ENCODE measurements around the gene CASP8.

CASP8 gene

DNA sequence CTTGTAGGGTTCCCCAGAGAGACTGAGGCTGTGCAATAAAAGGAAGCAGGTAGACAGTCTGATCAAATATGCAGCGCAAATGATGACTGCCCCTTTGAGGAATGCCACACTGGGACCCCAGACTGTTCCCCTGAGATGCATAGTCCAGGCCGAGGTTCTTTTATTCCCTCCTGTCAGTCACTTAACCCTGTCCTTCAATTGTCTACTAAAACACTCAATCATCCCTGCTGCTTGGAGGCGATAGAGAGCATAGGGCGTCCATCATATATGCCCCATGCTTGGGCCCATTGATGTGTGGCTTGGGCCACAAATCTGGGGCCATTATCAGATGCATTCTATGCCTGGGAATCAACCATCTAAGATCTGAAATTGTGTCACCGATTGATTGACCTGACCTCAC lies 15.5 kb upstream of the CASP8 start:
- DNase-seq, result no peak

DNA sequence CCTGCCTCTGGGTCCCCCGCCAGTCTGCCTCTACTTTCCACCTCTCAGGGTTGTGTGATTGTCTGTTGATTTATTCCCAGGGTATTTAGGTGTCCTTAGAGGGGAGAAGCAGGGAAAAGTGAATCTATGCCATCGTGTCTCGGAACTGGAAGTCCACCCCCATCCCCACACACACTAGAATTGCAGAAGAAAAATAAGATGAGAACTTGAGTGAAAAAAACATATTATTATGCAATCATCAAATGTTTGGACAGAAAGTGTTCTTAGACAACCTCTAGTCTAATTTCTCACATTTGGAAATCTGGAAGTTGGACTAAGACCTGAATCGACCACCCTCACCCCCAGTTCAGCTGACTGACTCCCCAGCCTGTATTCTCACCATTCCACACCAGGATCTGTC lies 14.1 kb upstream of the CASP8 start:
- DNase-seq, result no peak

DNA sequence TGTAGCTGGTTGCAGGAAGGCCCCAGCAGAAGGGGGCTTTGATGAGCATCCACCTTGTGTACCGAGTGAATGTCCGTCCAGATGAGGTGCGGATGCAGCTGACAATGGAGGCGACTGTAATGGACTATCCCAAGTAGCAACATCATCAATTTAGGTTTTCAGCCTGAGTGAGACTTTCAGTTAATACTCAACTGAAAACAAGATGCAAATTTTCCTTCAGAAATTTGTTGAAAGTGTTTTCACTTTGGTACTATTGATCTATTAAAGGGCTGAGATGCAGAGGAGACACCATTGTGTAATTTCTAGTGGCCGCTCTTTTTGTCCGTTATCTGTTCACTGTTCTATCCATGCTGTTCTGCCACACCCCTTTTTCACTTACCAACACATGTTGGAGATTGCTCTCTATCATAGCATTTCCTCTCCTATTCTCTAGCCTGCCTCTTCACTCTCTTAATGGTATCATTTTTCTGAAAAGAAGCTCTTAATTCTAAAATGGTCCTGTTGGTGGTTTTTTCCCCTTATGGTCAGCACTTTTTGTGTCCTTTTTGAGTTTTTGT lies 12.0 kb upstream of the CASP8 start:
- no peak for DNase-seq

DNA sequence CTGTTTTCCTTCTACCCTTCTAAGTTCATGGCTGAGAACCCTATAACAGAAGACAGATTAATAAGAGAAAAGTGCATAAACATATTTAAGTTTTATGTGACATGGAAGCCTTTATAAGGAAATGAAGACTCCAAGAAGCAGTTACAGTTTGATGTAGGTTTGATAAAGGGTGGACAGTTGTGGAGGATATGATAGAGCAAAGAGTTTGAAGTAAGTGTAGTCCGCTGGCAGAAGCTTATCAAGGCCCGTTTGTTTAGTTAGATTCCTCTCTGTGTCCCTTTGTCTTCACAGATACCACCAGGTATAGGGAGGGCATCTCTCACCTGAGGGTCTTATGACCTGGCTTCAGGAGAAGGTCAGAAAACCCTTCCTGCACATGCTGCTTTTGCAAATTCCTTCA lies 10.4 kb upstream of the CASP8 start:
- no peak for DNase-seq

DNA sequence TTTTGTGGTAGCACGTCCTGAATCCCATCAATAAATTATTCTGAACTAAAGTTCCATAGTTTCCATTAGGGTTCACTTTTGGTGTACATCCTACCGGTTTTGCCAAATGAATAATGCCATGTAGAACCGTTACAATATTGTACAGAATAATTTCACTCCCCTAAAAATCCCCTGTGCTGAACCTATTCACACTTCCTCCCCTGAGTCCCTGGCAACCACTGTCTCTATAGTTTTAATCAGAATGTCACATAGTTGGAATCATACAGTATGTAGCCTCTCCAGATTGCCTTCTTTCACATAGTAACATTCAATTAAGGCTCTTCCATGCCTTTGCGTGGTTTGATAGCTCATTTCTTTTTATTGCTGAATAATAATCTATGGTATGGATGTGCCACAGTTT lies 9.6 kb upstream of the CASP8 start:
- no peak for DNase-seq

DNA sequence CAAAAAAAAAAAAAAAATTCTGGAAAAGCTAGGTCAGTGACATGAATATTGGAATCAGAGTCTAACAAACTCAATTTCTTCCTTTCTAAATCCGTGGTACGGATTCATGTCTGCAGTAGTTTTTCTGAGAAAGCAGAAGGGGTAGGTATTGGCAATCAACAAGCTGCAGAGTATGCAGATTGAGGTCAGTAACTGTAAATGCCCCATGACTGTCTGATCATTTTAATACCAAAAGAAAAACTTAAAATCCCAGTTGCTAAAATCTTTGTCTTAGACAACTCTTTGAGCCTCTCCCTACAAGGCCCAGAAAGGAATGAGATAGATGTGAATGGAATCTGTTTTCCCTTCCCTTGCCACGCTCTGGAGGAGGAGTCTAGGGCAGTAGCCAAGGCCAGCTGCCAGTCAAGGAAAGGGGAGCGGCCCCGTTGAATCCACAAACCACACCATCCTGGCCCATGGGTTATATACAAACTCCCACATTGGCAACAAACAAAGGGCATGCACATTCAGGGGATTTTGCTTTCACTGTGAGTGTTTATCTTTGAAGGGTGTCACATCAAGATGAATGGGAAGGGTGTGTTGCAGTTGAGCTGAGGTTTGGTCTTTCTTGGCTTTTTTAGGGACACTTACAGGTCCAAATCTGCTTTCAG lies 6.1 kb upstream of the CASP8 start:
- no peak for DNase-seq

DNA sequence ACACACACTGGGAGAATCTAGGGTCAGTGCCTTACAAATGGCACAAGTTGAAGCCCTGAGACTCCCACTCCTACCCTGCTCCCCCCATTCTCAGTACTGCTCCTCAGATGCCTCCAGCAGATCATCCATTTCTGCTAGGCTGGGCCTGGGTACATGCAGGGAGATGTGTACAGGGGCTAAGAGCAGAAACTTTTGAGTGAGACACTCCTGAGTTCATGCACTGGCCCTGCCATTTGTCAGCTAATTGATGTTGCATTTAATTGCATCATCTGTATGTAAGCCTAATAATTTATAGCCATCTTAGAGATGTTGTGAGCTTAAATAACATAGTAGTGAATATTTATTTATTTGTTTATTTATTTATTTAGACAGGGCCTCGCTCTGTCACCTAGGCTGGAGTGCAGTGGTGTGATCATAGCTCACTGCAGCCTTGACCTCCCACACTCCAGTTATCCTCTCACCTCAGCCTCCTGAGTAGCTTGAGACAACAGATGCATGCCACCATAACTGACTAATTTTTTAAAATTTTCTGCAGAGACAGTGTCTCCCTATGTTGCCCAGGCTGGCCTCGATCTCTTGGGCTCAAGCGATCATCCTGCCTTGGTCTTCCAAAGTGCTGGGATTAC lies 4.8 kb upstream of the CASP8 start:
- no peak for DNase-seq

DNA sequence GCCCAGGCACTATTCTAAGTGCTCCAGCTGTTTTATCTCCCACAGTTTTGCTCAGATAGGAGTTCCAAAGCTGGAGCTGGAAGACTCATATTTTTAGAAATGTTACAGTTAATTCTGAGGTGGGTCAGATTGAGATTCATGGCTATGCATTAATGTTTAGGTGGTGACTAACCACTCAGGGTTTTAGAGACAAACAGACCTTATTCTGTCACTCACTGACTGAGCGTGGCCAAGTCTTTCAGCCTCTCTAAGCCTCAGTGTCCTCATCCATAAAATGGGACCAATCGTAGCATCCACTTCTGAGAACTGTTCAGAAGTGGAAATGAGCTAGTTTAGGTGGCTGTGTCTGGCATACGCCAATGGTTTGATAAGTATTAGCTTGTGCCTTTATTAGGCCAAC lies 4.3 kb upstream of the CASP8 start:
- no peak for DNase-seq

DNA sequence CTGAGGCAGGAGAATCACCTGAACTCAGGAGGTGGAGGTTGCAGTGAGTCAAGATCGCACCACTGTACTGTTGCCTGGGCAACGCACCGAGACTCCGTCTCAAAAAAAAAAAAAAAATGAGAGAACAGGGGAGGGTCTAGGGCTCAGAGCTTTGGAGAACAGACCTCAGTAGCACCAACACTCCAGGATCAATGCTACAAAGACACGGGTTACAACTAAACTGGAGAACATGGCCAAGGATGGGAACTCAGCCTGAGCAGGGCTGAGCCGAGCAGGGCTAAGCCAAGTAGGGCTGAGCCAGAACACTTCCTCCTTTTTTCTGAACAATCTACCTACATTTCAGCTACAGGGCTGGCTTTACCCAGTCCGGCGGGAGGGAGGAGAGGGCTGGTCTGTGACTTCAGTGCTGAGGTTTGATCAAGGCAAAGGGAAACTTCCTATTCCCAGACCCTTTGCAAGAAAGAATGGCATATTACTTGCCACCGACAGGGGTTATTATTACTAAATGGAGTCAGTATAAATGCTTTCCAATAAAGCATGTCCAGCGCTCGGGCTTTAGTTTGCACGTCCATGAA lies 2.9 kb upstream of the CASP8 start:
- no peak for DNase-seq

DNA sequence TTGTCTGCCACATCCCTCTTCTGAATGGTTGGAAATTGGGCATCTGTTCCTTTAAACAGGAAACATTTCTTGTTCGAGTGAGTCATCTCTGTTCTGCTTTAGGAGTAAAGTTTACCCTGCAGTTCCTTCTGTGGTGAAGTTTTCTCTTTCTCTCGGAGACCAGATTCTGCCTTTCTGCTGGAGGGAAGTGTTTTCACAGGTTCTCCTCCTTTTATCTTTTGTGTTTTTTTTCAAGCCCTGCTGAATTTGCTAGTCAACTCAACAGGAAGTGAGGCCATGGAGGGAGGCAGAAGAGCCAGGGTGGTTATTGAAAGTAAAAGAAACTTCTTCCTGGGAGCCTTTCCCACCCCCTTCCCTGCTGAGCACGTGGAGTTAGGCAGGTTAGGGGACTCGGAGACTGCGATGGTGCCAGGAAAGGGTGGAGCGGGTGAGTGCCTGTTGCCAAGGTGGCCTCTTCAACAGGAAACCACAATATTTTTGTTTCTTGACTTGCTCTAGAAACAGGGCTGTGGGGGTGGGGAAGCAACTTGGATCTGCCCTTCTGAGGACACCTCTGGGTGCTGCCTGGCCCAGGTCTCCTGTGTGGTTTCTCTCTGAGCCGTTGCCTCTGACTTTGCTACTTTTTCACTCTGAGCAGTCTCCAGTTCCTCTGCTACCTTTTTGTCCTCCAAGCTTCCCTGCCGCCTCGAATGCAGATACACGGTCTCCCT lies 2.2 kb upstream of the CASP8 start:
- peak; percentile 47 for DNase-seq

DNA sequence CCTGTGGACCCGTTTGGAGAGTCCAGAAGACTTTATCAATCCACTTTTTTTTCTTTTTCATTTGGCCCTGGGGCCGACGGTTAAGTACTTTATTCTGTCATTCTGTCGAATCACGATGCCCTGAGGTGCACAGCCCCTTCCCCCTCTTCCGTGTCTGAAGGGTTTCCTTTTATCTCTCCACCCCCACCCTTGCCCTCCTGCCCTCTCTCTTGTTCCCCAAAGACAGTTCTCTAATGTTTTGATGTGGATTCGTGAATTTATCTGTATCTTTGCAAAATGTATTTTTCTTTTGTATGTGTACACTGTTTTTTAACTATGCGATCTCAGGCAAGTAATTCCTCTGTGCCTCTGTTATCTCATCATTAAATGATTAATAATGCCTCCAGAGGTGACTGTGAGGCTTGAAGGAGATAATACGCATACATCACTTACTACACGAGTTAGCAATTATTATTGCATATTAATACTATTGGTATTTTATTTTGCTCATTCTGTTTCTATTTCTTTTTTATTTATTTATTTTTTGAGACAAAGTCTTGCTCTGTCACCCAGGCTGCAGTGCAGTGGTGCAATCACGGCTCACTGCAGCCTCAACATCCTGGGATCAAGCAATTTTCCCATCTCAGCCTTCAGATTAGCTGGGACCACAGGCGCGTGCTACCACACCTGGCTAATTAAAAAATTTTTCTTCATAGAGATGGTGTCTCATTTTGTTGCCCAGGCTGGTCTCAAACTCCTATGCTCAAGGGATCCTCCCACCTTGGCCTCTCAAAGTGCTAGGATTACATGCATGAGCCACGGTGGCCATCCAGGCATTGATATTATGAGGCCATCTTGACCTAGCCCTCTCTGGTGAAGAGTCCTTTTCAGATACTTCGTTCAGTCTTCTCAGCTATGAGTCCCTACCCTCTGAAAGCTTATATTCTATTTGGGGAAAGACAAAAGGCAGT lies 1.4 kb upstream of the CASP8 start:
- no peak for DNase-seq

DNA sequence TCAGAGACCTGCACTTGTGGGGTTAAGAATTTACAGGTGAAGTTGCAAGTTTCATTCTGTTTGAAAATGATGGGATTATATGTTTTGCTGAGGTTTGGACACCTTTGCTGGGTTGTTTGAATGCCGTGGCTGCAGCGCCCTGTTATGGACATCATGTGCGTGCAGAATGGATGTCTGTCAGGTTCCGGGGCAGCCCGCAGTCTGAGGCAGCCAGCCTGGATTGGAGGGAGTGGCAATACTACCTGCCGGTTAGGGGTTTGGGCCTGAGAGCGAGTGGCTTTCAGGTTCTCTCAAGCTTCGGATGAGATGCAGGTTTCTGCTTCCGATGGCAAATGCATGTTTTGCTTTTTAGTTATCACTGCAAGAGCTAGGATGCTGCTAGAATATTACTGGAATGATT lies 1.1 kb downstream of the CASP8 start:
- DNase-seq, result no peak

DNA sequence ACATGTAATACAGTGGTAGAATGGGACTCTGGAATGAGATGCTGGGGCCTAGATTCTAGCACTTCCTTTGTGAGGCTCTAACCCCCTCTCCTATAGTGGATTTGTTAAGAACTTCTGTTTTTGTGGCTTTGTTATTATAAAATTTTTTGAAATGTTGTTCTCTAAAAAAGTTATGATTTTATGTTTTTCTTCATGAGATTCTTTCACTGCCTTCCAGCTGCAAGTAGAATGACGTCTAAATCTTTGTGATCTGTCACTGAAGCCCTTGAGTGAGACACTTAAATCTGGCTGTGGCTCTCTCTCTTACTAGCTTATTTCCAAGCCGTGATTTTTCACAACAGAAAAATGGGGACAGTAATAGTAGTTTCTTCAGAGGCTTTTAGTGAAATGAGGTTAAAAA lies 1.6 kb downstream of the CASP8 start:
- DNase-seq, result no peak

DNA sequence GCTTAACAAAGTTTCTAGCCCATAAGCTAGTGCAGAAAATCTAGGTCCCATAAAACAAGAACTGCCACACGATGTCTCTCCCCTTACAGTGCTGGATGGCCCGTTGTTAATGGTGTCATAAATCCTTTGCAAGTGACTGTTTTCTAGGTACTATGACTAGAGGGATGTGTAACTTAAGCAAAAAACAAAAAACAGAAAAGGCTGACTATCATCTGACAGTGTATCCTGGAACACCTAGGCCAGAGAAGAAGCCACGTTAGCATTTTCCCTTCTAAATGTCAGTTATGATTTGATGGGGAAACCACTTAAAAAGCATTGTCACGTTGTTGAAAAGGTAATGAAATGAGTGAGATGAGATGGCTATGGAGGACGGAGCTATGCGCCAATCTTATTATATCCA lies 2.4 kb downstream of the CASP8 start:
- no peak for DNase-seq

DNA sequence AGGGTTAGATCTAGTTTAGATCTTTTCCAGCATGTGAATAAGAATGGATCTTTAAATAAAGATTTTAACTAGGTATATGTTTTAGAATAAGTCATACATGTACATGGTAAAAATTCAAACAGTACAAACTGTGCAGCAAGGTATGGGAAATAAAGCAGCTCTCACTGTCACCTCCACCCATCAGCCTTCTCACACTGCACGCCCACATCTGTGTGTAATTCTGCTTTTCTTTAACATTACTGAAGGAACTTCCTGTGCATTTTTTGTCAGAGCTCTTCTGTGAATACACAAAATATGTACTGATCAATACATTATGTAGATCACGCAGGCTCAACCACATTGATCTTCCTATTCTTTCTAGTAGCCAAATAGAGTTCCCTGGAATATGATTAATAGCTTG lies 3.4 kb downstream of the CASP8 start:
- DNase-seq, result no peak

DNA sequence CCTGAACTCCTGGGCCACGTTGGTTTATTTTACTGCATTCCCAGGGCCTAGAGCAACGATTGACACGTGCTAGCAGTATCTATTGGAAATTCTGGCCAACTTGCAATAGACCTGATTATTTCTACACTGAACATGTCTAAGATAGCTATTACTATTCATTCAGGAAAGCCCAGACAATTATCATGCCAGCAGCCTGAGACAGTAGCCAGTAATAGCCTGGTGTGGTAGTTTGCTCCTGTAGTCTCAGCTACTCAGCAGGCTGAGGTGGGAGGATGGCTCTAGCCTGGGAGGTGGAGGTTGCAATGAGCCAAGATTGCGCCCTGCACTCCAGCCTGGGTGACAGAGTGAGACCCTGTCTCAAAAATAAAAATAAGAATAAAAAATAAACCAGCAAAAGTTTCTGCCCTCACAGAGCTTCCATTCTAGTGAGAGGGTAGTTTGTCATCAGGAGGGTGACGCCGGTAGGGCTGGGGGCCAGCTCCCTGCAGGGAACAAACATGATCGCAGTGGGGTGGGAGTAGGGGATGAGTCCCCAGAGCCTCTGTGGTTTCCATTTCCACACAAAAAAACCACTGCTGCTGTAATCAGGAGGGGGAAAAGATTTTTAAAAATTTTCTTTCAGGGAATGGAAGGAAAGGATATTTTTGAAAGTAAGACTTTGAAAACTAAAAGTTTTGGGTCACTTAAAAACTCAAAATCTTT lies 4.3 kb downstream of the CASP8 start:
- no peak for DNase-seq

DNA sequence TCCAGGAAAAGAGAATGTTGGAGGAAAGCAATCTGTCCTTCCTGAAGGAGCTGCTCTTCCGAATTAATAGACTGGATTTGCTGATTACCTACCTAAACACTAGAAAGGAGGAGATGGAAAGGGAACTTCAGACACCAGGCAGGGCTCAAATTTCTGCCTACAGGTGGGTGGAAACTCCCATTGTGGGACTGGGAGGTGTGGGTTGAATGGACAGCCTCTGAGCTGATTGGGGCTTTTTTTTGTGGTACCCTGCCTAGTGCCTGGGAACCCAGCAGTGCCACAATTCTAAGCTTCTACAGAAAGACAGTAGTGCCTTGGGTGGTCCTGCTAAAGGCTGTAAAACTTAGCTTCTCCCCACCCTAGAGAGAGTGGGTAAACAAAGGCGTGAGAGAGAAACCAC lies 6.3 kb downstream of the CASP8 start:
- DNase-seq, result no peak

DNA sequence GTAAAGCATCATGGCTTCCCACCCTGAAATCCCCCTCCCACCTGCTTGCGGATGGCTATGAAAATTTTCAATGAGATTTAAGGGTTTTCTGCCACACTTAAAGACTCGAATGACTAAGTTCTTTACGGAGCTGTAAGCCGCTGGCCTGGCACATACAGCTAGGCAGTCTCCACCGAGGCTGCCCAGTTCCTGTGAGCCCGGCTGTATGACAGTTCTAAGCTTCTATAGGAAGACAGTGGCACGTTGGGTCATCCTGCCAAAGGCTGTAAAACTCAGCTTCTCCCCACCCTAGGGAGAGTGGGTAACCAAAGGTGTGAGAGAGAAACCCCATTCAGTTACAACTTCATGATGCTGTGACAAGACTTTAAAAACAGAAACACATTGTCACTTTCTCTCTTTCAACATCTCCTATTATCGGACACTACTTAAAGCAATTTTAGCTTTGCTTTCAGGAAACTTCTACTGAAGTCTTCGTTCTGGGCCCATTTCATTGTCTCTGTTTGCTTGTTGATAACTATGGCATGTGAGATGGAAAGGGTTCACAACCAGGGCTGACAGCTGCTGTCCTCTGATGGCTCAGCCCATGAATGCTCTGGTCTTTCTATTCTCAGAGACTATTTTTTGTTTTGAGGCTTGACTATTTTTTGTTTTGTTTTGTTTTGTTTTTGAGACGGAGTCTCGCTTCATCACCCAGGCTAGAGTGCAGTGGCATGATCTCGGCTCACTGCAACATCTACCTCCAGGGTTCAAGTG lies 7.1 kb downstream of the CASP8 start:
- DNase-seq, result no peak

DNA sequence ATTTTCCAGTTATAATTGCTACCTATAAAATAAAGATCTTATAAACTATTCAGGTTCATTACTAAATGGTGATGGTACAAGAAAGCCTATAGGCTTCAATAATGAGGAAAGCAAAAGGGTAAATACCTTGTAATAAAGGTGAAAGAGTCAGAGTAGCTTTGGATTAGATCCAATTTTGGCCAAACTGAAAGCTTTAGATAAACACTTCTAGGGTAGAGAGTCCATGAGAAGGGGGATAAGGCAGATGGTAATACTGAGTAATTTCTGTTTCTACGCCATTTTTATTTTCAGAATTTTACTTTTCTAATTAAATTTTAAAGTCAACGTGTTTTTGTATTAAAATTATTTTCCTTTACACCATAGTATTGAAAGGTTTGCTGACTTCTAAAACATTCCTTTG lies 9.4 kb downstream of the CASP8 start:
- DNase-seq, result no peak

DNA sequence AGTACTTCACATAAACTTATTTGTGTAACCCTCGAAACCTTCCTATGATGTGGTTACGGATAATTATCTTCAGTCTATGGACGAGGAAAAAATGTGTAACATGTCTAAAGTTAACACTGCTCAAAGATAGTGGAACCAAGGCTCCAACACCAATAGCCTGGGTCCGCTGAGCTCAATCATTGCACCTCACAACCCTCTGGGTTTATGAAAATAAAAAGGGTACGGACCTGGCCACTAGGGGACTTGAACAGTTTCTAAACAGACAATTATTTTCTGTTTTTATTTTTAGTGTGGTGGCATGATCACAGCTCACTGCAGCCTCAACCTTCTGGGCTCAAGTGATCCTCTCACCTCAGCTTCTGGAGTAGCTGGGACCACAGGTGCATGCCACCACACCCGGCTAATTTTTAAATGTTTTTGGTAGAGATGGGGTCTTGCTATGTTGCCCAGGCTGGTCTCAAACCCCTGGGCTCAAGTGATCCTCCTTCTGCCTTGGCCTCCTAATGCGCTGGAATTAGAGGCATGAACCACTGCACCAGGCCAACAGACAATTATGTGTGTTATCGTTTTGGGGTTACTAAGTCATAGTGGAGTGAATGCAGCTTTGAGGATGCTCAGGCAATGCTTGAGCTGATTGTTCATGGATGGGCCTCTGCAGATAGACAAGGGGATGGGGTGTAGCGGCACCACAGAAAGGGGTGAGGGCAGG lies 10.1 kb downstream of the CASP8 start:
- no peak for DNase-seq

DNA sequence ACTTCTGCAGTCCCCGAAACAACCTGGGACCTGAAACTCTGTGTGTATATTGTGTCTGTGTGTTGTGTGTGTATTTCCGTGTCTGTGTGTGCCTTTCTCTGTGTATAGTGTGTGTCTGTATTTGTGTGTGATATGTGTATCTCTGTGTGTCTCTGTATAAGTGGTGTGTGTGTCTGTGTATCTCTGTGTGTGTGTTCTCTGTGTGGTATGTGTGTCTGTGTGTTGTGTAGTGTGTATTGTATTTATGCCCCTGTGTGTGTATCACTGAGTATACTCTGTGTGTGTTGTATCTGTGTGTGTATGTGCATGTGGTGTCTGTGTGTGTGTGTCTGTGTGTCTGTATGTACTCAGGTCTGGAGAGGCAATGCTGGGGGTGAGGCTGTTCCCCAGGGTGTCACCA lies 11.6 kb downstream of the CASP8 start:
- no peak for DNase-seq
